PC-3 (cell line): ENCODE data around the gene CDC6.

Experiments
- CTCF ChIP-seq: fragments of 300-600 bp; sonication (generic); conservative IDR thresholded peaks from 2 replicates; pipeline ENCODE4 v1.5.1; 2017; ENCODE audit warnings: antibody characterized with exemption, low read depth, mild to moderate bottlenecking, low read length
- EZH2 ChIP-seq: fragments of 300-600 bp; sonication (generic); IDR thresholded peaks from one replicate; pipeline ENCODE4 v1.6.1; 2017; ENCODE audit warnings: antibody characterized with exemption, mild to moderate bottlenecking, low read length; ENCODE audit not compliant: unreplicated experiment

GRCh38 chr17:40321524-40321929, 33.8 kb downstream of the CDC6 start:
- no peak for TF ChIP-seq CTCF
- TF ChIP-seq EZH2: no peak
